HG03103 (cell line): ENCODE data around the gene HOXB6.

Experiments
- ATAC-seq: cut with Tn5 transposase; IDR thresholded peaks from one replicate; pipeline ENCODE4 v1.9.1; 2021; ENCODE audit warnings: low read depth; ENCODE audit not compliant: unreplicated experiment

The HOXB6 gene

GRCh38 chr17:48546137-48546923 lies 58.5 kb downstream of the HOXB6 start:
- no peak for ATAC-seq
